GM21825 (cell line): ENCODE measurements around the gene TRMT44.
"Not testable (repeated sequence)": the region's sequence is repeated elsewhere in the genome, so short reads cannot be mapped to it uniquely, and the experiment has no call there.

Experiments used
- ATAC-seq: cut with Tn5 transposase; IDR thresholded peaks from one replicate; pipeline ENCODE4 v1.9.1; 2021; ENCODE audit warnings: mild to moderate bottlenecking, moderate library complexity; ENCODE audit not compliant: unreplicated experiment

Gene TRMT44

GRCh38 chr4:8491478-8491877 is 50.9 kb downstream of the TRMT44 start:
- ATAC-seq = not testable (repeated sequence)

GRCh38 chr4:8492174-8492573 is 51.6 kb downstream of the TRMT44 start:
- ATAC-seq = no peak

GRCh38 chr4:8493484-8493883 is 52.9 kb downstream of the TRMT44 start:
- no peak for ATAC-seq

GRCh38 chr4:8494218-8494617 is 53.6 kb downstream of the TRMT44 start:
- no peak for ATAC-seq

- no peak for ATAC-seq
Observed at GRCh38 chr4:8494983-8495548, 54.5 kb downstream of the TRMT44 start.

GRCh38 chr4:8495803-8496202 is 55.2 kb downstream of the TRMT44 start:
- no peak for ATAC-seq

- ATAC-seq = no peak
Observed at GRCh38 chr4:8497762-8498161, 57.2 kb downstream of the TRMT44 start.

- no peak for ATAC-seq
Observed at GRCh38 chr4:8500966-8501365, 60.4 kb downstream of the TRMT44 start.

- ATAC-seq = no peak
Observed at GRCh38 chr4:8501781-8502180, 61.2 kb downstream of the TRMT44 start.

- ATAC-seq = no peak
Observed at GRCh38 chr4:8502371-8502770, 61.8 kb downstream of the TRMT44 start.

- no peak for ATAC-seq
Observed at GRCh38 chr4:8502836-8503585, 62.4 kb downstream of the TRMT44 start.

- no peak for ATAC-seq
Observed at GRCh38 chr4:8503801-8504200, 63.2 kb downstream of the TRMT44 start.

GRCh38 chr4:8504279-8505007 is 63.9 kb downstream of the TRMT44 start:
- no peak for ATAC-seq

GRCh38 chr4:8505229-8505628 is 64.7 kb downstream of the TRMT44 start:
- ATAC-seq = no peak

GRCh38 chr4:8506006-8506372 is 65.4 kb downstream of the TRMT44 start:
- no peak for ATAC-seq

- ATAC-seq = no peak
Observed at GRCh38 chr4:8506373-8507195, 66.0 kb downstream of the TRMT44 start.

- no peak for ATAC-seq
Observed at GRCh38 chr4:8507196-8507570, 66.6 kb downstream of the TRMT44 start.

GRCh38 chr4:8507624-8508023 is 67.0 kb downstream of the TRMT44 start:
- ATAC-seq = no peak

- ATAC-seq = no peak
Observed at GRCh38 chr4:8508266-8508665, 67.7 kb downstream of the TRMT44 start.

GRCh38 chr4:8508740-8509139 is 68.2 kb downstream of the TRMT44 start:
- ATAC-seq = no peak

GRCh38 chr4:8509311-8509950 is 68.9 kb downstream of the TRMT44 start:
- ATAC-seq = no peak
